PC-9 (cell line): Measurements from ENCODE around the gene SMIM36. TPM values are rescaled to one million over a fixed set of nuclear protein-coding genes. Genes with fewer than 3 reads are reported as not detected.

Experiments used
- BruUV-seq: library from RNA; stranded (reverse); fragments of 400-500 nt; replicated peaks from 2 replicates; lab custom pipeline; 2021; lab: Mats Ljungman, UMichigan
- CTCF ChIA-PET: fragments of 300-600 bp; sonication (Branson Sonifier 250); formaldehyde crosslinking; loops from one replicate; lab custom pipeline; 2022; ENCODE audit warnings: antibody characterized with exemption; lab: Charles Lee
- POLR2A ChIA-PET: fragments of 300-600 bp; sonication (Branson Sonifier 250); formaldehyde crosslinking; loops from one replicate; lab custom pipeline; 2022; ENCODE audit warnings: antibody characterized with exemption; ENCODE audit not compliant: unreplicated experiment; lab: Charles Lee
- DNase-seq, 2 experiments: peaks; one replicate each; pipeline versions ENCODE4 v3.0.0 to v3.0.0-alpha.2; 2015 to 2022; ENCODE audit warnings: mixed read lengths in 1 of 2
- H2AFZ ChIP-seq: fragments of 200-600 bp; sonication (generic); 2 replicates; pipeline ENCODE4 v1.8.1; 2017; ENCODE audit warnings: antibody characterized with exemption
- H3F3A ChIP-seq: fragments of 200-600 bp; sonication (generic); 2 replicates; pipeline ENCODE4 v1.8.1; 2017; ENCODE audit warnings: antibody characterized with exemption, mild to moderate bottlenecking, low read depth; ENCODE audit not compliant: insufficient read depth
- H3K27ac ChIP-seq: fragments of 200-600 bp; sonication (generic); 2 replicates; pipeline ENCODE4 v1.6.1; 2016; ENCODE audit warnings: mixed run types
- H3K27me3 ChIP-seq: fragments of 200-600 bp; sonication (generic); 2 replicates; pipeline ENCODE4 v1.6.1; 2016; ENCODE audit warnings: low read depth, mixed run types; ENCODE audit not compliant: insufficient read depth
- H3K36me3 ChIP-seq: fragments of 200-600 bp; sonication (generic); 2 replicates; pipeline ENCODE4 v1.6.1; 2016; ENCODE audit warnings: low read depth, mixed run types
- H3K4me1 ChIP-seq: fragments of 200-600 bp; sonication (generic); replicated peaks from 2 replicates; pipeline ENCODE4 v1.6.1; 2016; ENCODE audit warnings: mixed run types; ENCODE audit not compliant: insufficient read depth
- H3K4me2 ChIP-seq: fragments of 200-600 bp; sonication (generic); 2 replicates; pipeline ENCODE4 v1.6.1; 2017; ENCODE audit warnings: mixed run types
- H3K4me3 ChIP-seq: fragments of 200-600 bp; sonication (generic); 2 replicates; pipeline ENCODE4 v1.6.1; 2016; ENCODE audit warnings: mixed run types
- H3K79me2 ChIP-seq: fragments of 200-600 bp; sonication (generic); 2 replicates; pipeline ENCODE4 v1.6.1; 2017; ENCODE audit warnings: low read depth, mixed run types
- H3K9me2 ChIP-seq: fragments of 200-600 bp; sonication (generic); 2 replicates; pipeline ENCODE4 v1.8.1; 2017; ENCODE audit warnings: mild to moderate bottlenecking; ENCODE audit not compliant: insufficient read depth
- H3K9me3 ChIP-seq: fragments of 200-600 bp; sonication (generic); 2 replicates; pipeline ENCODE4 v1.8.1; 2016; ENCODE audit warnings: low read depth; ENCODE audit not compliant: insufficient read depth
- H4K20me1 ChIP-seq: fragments of 200-600 bp; sonication (generic); 2 replicates; pipeline ENCODE4 v1.8.1; 2017; ENCODE audit not compliant: insufficient read depth
- CTCF ChIP-seq: fragments of 200-600 bp; sonication (generic); conservative IDR thresholded peaks from 2 replicates; pipeline ENCODE4 v1.6.1; 2017; ENCODE audit warnings: mixed run types, antibody characterized with exemption, mild to moderate bottlenecking, moderate library complexity
- EZH2 ChIP-seq: fragments of 200-600 bp; sonication (generic); IDR thresholded peaks from 2 replicates; pipeline ENCODE4 v1.8.0; 2017; ENCODE audit warnings: antibody characterized with exemption, low read depth
- intact Hi-C: fragments of 100-400 bp; cut with micrococcal nuclease; formaldehyde crosslinking; loops from one replicate; pipeline ENCODE4 v1.10.0; 2022; ENCODE audit not compliant: unreplicated experiment
- total RNA-seq: library from RNA; stranded (reverse); gene quantifications from 2 replicates; pipeline ENCODE4 v1.2.3, GENCODE V29; 2021

Gene SMIM36
- total RNA-seq, 1 experiment from 2014 or later = not detected

- TF ChIP-seq EZH2 = no peak
- no peak for TF ChIP-seq CTCF
- H4K20me1 ChIP-seq = no peaks in the 10 kb centered on the region
- no peak for DNase-seq
- ChIA-PET CTCF (no interaction called here), POLR2A (no interaction called here)
- peaks cover 11% of the 10 kb centered on the region; the same call in 1 of the 2 replicates for H3K4me1 ChIP-seq
- H3K79me2 ChIP-seq = peaks cover 17% of the 10 kb centered on the region; the same call in 1 of the 2 replicates
- H3K4me2 ChIP-seq = no peak overlapping the region
- no peaks in the 10 kb centered on the region for H3F3A ChIP-seq
- no peaks in the 10 kb centered on the region for H3K36me3 ChIP-seq
- no peak overlapping the region for H3K4me3 ChIP-seq
- BruUV-seq = no TSS peak
- no peaks in the 10 kb centered on the region for H3K9me2 ChIP-seq
- H3K9me3 ChIP-seq = no peaks in the 10 kb centered on the region
- H2AFZ ChIP-seq = no peak overlapping the region
- H3K27me3 ChIP-seq = no peaks in the 10 kb centered on the region
- intact Hi-C loops = no loop called here
- H3K27ac ChIP-seq = no peak overlapping the region
Observed at GRCh38 chr17:55418369-55419268, 92.6 kb downstream of the SMIM36 start.

- POLR2A ChIA-PET = no interaction called here
- Histone ChIP-seq H3K4me2 (no peak overlapping the region), H3K79me2 (peaks cover 17% of the 10 kb centered on the region; the same call in 1 of the 2 replicates), H3K9me2 (no peaks in the 10 kb centered on the region), H3K4me3 (no peak overlapping the region), H4K20me1 (no peaks in the 10 kb centered on the region), H3K27me3 (no peaks in the 10 kb centered on the region), H3K9me3 (no peaks in the 10 kb centered on the region), H3K27ac (no peak overlapping the region), H2AFZ (no peak overlapping the region), H3K36me3 (no peaks in the 10 kb centered on the region), H3K4me1 (peaks cover 11% of the 10 kb centered on the region; the same call in 1 of the 2 replicates), H3F3A (no peaks in the 10 kb centered on the region)
- no TSS peak for BruUV-seq
- TF ChIP-seq EZH2 = no peak
- no peak for TF ChIP-seq CTCF
- CTCF ChIA-PET = no interaction called here
- intact Hi-C loops = no loop called here
- no peak for DNase-seq
Observed at GRCh38 chr17:55417411-55418268, 93.6 kb downstream of the SMIM36 start.

- ChIA-PET CTCF (no interaction called here), POLR2A (no interaction called here)
- no peaks in the 10 kb centered on the region for H3K27me3 ChIP-seq
- no peak overlapping the region for H3K4me3 ChIP-seq
- H3K4me2 ChIP-seq = no peak overlapping the region
- no peaks in the 10 kb centered on the region for H3K9me2 ChIP-seq
- H2AFZ ChIP-seq = no peak overlapping the region
- DNase-seq = no peak
- peaks cover 6% of the 10 kb centered on the region; the same call in 1 of the 2 replicates for H3K4me1 ChIP-seq
- H3K36me3 ChIP-seq = no peaks in the 10 kb centered on the region
- H3K27ac ChIP-seq = no peak overlapping the region
- no peaks in the 10 kb centered on the region for H3K9me3 ChIP-seq
- intact Hi-C loops = no loop called here
- no peak for TF ChIP-seq EZH2
- no peak for TF ChIP-seq CTCF
- no peaks in the 10 kb centered on the region for H3F3A ChIP-seq
- H3K79me2 ChIP-seq = peaks cover 17% of the 10 kb centered on the region; the same call in 1 of the 2 replicates
- no TSS peak for BruUV-seq
- no peaks in the 10 kb centered on the region for H4K20me1 ChIP-seq
Observed at GRCh38 chr17:55416470-55417052, 94.7 kb downstream of the SMIM36 start.
